Measurements from ENCODE around the gene TNP2. TPM values are rescaled to one million over a fixed set of nuclear protein-coding genes. Genes with fewer than 3 reads are reported as not detected.

The TNP2 gene
- total and polyA plus RNA-seq, 9 of the 15 experiments (the other 6 are each of a cell fraction or from before 2014, with no cell fraction given) = not detected

GRCh38 chr16:11270602-11271162 is 1.6 kb upstream of the TNP2 start (continued):
- TF ChIP-seq, protein P1, sequence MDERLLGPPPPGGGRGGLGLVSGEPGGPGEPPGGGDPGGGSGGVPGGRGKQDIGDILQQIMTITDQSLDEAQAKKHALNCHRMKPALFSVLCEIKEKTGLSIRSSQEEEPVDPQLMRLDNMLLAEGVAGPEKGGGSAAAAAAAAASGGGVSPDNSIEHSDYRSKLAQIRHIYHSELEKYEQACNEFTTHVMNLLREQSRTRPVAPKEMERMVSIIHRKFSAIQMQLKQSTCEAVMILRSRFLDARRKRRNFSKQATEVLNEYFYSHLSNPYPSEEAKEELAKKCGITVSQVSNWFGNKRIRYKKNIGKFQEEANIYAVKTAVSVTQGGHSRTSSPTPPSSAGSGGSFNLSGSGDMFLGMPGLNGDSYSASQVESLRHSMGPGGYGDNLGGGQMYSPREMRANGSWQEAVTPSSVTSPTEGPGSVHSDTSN (CRISPR knock-in tag; IDR thresholded peaks at IDR 0.05; ENCODE audit: low read depth) = no peak
- TF ChIP-seq, protein P1 (tag; conservative IDR thresholded peaks at IDR 0.05; ENCODE audit: low read depth) = no peak
- TF ChIP-seq, protein P2, sequence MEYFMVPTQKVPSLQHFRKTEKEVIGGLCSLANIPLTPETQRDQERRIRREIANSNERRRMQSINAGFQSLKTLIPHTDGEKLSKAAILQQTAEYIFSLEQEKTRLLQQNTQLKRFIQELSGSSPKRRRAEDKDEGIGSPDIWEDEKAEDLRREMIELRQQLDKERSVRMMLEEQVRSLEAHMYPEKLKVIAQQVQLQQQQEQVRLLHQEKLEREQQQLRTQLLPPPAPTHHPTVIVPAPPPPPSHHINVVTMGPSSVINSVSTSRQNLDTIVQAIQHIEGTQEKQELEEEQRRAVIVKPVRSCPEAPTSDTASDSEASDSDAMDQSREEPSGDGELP (CRISPR knock-in tag; IDR thresholded peaks at IDR 0.05; ENCODE audit: borderline replicate concordance) = no peak

- DNase-seq (ENCODE audit: extremely low read depth in 1 of 4, low spot score in 3 of 4) (no peak), FAIRE-seq (no peak), ATAC-seq (no peak)
- Histone ChIP-seq H2AFZ (ENCODE audit: low read depth, low read length) (no peak overlapping the region), H3K4me1 (replicated peaks in 1 of 2; ENCODE audit: control insufficient read depth in 2 of 2, insufficient read depth in 2 of 2, low read length in 2 of 2) (peaks cover 0 to 6% of the 10 kb centered on the region in 2 experiments; a peak in 2 of 5 replicates), H4K20me1 (replicated peaks; ENCODE audit: control insufficient read depth, insufficient read depth, low read length) (0 out of 2 replicates have a peak, but pooled peaks cover 1% of the 10 kb centered on the region), H3K4me2 (ENCODE audit: insufficient read depth, low read length) (no peak overlapping the region), H3K27me3 (ENCODE audit: control insufficient read depth in 2 of 2, insufficient read depth in 2 of 2, low read length in 2 of 2) (peaks cover 7 to 40% of the 10 kb centered on the region in 2 experiments; a peak in 4 of 5 replicates), H3K9ac (ENCODE audit: insufficient read depth in 1 of 2, low read depth in 2 of 2, low read length in 2 of 2) (no peak overlapping the region), H3K9me3 (replicated peaks; ENCODE audit: control insufficient read depth, insufficient read depth, low read depth, low read length) (no peaks in the 10 kb centered on the region; the same call in 1 of the 2 replicates), H3K36me3 (ENCODE audit: control insufficient read depth, insufficient read depth, low read length) (no peaks in the 10 kb centered on the region), H3K27ac (ENCODE audit: extremely low read depth, low read depth, low read length) (no peak overlapping the region), H3K79me2 (ENCODE audit: control insufficient read depth, insufficient read depth, low read length) (no peaks in the 10 kb centered on the region), H3K4me3 (no peak overlapping the region), H3K9me1 (ENCODE audit: control insufficient read depth, insufficient read depth, low read length) (no peaks in the 10 kb centered on the region)
- no TSS peak for BruUV-seq (replicated peaks)
- ChIA-PET CTCF (ENCODE audit: low intra/inter-chr PET ratio) (no interaction called here), POLR2A (interaction anchor here (2.2 kb wide), 1 partner anchor 9 kb away, joined by 6 read pairs; the partner anchor contains the start of gene SOCS1)
- in situ Hi-C loops (cut with MboI) = no loop called here
- TF ChIP-seq EHMT2 (IDR thresholded peaks at IDR 0.05) = no peak
- TF ChIP-seq UBTF (IDR thresholded peaks at IDR 0.05; ENCODE audit: borderline replicate concordance in 1 of 2, low read depth in 2 of 2, low read length in 2 of 2) = no peak
- no peak for TF ChIP-seq ZNF589 (CRISPR knock-in tag; IDR thresholded peaks at IDR 0.05; ENCODE audit: low read depth)
- peak; percentile 91 for TF ChIP-seq RBM25 (IDR thresholded peaks at IDR 0.05; ENCODE audit: low read depth, low read length, severe bottlenecking)
- 0 out of 2 replicates have a peak, but pooled peaks have one; percentile 37 for TF ChIP-seq CBX1 (IDR thresholded peaks at IDR 0.05; ENCODE audit: low read depth)
- TF ChIP-seq, protein P3, sequence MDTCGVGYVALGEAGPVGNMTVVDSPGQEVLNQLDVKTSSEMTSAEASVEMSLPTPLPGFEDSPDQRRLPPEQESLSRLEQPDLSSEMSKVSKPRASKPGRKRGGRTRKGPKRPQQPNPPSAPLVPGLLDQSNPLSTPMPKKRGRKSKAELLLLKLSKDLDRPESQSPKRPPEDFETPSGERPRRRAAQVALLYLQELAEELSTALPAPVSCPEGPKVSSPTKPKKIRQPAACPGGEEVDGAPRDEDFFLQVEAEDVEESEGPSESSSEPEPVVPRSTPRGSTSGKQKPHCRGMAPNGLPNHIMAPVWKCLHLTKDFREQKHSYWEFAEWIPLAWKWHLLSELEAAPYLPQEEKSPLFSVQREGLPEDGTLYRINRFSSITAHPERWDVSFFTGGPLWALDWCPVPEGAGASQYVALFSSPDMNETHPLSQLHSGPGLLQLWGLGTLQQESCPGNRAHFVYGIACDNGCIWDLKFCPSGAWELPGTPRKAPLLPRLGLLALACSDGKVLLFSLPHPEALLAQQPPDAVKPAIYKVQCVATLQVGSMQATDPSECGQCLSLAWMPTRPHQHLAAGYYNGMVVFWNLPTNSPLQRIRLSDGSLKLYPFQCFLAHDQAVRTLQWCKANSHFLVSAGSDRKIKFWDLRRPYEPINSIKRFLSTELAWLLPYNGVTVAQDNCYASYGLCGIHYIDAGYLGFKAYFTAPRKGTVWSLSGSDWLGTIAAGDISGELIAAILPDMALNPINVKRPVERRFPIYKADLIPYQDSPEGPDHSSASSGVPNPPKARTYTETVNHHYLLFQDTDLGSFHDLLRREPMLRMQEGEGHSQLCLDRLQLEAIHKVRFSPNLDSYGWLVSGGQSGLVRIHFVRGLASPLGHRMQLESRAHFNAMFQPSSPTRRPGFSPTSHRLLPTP (IDR thresholded peaks at IDR 0.05; ENCODE audit: borderline replicate concordance, extremely low read depth, insufficient read length) = no peak
- TF ChIP-seq KDM1A (IDR thresholded peaks at IDR 0.05) = peak; percentile 26 to 37; a peak in 2 of 4 replicates
- TF ChIP-seq BCOR (IDR thresholded peaks at IDR 0.05) = peak; percentile 43; the same call in 1 of the 2 replicates
- intact Hi-C loops (cut with micrococcal nuclease) = no loop called here
- WGBS (ENCODE audit: insufficient coverage, low coverage, missing lambda C conversion rate) = 14% methylated on average over 7 of the region's 7 CpGs
Measured at GRCh38 chr16:11265124-11265523, 4.0 kb downstream of the TNP2 start.

All from K562 (cell line).